Ectodermal cell (in vitro differentiated cells): ENCODE measurements around the gene TMTC2.
"Not testable (repeated sequence)": the region's sequence is repeated elsewhere in the genome, so short reads cannot be mapped to it uniquely, and the experiment has no call there.

Source experiments
- H3K27ac ChIP-seq: 2 replicates; pipeline ENCODE4 v1.7.0; 2013; ENCODE audit warnings: mild to moderate bottlenecking, low read depth, low read length; ENCODE audit not compliant: insufficient read depth, poor library complexity, severe bottlenecking
- H3K27me3 ChIP-seq: 2 replicates; pipeline ENCODE4 v1.7.0; 2013; ENCODE audit warnings: mild to moderate bottlenecking, low read length; ENCODE audit not compliant: insufficient read depth, control insufficient read depth, poor library complexity, severe bottlenecking
- H3K36me3 ChIP-seq: one replicate; pipeline ENCODE4 v1.7.0; 2013; ENCODE audit warnings: low read length; ENCODE audit not compliant: control insufficient read depth, insufficient read depth
- H3K4me1 ChIP-seq: one replicate; pipeline ENCODE4 v1.7.0; 2013; ENCODE audit warnings: low read length; ENCODE audit not compliant: control insufficient read depth, insufficient read depth
- H3K4me3 ChIP-seq: 2 replicates; pipeline ENCODE4 v1.7.0; 2013; ENCODE audit warnings: low read depth, low read length, control low read depth; ENCODE audit not compliant: insufficient read depth
- H3K9me3 ChIP-seq: 2 replicates; pipeline ENCODE4 v1.7.0; 2013; ENCODE audit warnings: mild to moderate bottlenecking, low read length, moderate library complexity; ENCODE audit not compliant: control insufficient read depth
- WGBS, 2 experiments: methylation state at CpG; one replicate each; pipeline ENCODE4 v1.1.7; 2013; ENCODE audit warnings: missing lambda C conversion rate in 2 of 2; 5-methylcytosine and 5-hydroxymethylcytosine counted together

The TMTC2 gene

DNA sequence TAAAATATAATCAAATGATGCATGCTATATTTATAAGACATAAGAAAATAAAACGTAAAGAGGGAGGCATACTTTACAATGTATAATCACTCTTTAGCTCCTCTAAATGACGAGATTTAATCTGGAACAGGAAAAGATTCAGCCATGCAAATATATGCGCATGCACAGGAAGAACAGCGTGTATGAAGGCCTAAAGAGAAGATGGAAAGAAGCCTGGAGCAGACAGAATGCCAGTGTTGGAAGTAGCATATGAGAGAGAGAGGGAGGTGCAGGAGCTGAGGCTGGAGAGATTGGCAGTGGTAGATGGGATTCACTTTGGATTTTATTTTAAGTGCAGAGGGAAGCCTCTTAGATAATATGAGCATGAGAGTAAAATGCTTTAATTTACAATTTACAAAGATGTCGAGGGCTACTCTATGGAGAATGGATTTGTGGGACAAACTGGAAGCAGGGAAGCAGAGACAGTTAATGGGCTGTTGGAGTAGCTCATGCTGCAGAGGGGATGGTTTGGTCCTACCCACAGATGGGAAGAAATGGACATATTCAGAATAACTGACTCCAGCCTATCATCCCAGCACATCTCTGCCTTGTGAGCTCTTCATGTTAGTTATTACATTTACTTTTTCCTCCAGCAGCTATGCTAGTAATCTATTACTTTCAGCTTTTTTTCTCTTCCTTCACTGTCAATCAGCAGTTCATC is 411.1 kb downstream of the TMTC2 start:
- Histone ChIP-seq H3K4me1 (no peaks in the 10 kb centered on the region), H3K4me3 (no peak overlapping the region), H3K9me3 (no peaks in the 10 kb centered on the region), H3K27me3 (no peaks in the 10 kb centered on the region), H3K27ac (no peak overlapping the region), H3K36me3 (peaks cover 3% of the 10 kb centered on the region)
- 90% methylated on average over 4 to 5 of the region's 5 CpGs for WGBS, 2 experiments

GRCh38 chr12:83099436-83099835 is 412.7 kb downstream of the TMTC2 start:
- no peak overlapping the region for H3K27ac ChIP-seq
- peaks cover 3% of the 10 kb centered on the region for H3K36me3 ChIP-seq
- H3K27me3 ChIP-seq: no peaks in the 10 kb centered on the region
- H3K4me3 ChIP-seq: no peak overlapping the region
- H3K9me3 ChIP-seq: no peaks in the 10 kb centered on the region
- no peaks in the 10 kb centered on the region for H3K4me1 ChIP-seq
- 93 to 100% methylated on average over 2 to 3 of the region's 3 CpGs for WGBS, 2 experiments

DNA sequence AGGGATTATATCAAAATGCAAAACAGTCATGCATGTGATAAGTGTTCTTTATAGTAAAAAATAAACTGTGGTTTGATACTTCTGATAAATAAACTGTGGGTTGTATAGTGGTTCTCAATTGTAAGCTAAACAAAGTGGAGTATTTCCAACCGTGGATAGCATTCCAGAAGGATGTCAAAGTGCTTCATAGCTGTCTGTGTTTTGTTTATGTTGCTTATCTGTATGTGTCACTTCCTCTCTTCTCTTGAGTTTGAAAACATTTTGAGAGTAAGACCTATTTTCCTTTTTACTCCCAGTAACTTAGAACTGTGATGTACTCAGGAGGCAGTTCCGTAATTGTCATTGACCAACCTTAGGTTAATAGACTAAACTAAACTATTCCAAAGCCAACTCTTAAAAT is 415.8 kb downstream of the TMTC2 start:
- H3K4me3 ChIP-seq: no peak overlapping the region
- H3K4me1 ChIP-seq: no peaks in the 10 kb centered on the region
- no peaks in the 10 kb centered on the region for H3K9me3 ChIP-seq
- H3K27me3 ChIP-seq: no peaks in the 10 kb centered on the region
- no peak overlapping the region for H3K27ac ChIP-seq
- H3K36me3 ChIP-seq: no peaks in the 10 kb centered on the region
- WGBS, 2 experiments: 96% methylated on average over 2 of the region's 2 CpGs

DNA sequence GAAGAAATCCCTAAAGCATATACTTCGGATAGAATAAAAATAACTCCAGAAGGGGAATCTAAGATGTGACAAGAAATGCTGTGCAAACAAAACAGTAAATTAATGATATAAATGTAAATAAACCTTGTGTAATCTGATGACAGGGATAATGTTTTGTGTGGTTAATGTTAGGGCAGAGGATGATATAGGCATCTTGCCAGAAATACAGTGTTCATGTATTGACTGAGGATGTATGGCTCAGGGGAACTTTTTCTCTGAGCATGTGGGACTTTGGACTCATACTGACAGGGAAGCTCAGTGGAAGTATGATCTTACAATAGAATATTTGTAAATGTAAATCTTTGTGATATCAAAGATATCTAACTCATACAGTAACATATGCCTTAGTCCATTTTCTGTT is 420.2 kb downstream of the TMTC2 start:
- H3K4me3 ChIP-seq: no peak overlapping the region
- no peaks in the 10 kb centered on the region for H3K36me3 ChIP-seq
- H3K4me1 ChIP-seq: no peaks in the 10 kb centered on the region
- H3K27me3 ChIP-seq: no peaks in the 10 kb centered on the region
- H3K9me3 ChIP-seq: no peaks in the 10 kb centered on the region
- no peak overlapping the region for H3K27ac ChIP-seq
- 100% methylated on average over 1 of the region's 1 CpG; no CpG with 5 or more reads in 1 of the 2 experiments for WGBS, 2 experiments

- WGBS, 2 experiments: 97 to 100% methylated on average over 1 of the region's 1 CpG
- H3K4me1 ChIP-seq: no peaks in the 10 kb centered on the region
- H3K9me3 ChIP-seq: no peaks in the 10 kb centered on the region
- H3K27me3 ChIP-seq: no peaks in the 10 kb centered on the region
- H3K4me3 ChIP-seq: no peak overlapping the region
- H3K27ac ChIP-seq: no peak overlapping the region
- no peaks in the 10 kb centered on the region for H3K36me3 ChIP-seq
Observed at GRCh38 chr12:83110424-83110823, 423.7 kb downstream of the TMTC2 start.

- H3K9me3 ChIP-seq: no peaks in the 10 kb centered on the region
- no peaks in the 10 kb centered on the region for H3K36me3 ChIP-seq
- H3K27ac ChIP-seq: no peak overlapping the region
- H3K4me1 ChIP-seq: no peaks in the 10 kb centered on the region
- no peak overlapping the region for H3K4me3 ChIP-seq
- H3K27me3 ChIP-seq: no peaks in the 10 kb centered on the region
- 83 to 89% methylated on average over 4 of the region's 4 CpGs for WGBS, 2 experiments
Observed at GRCh38 chr12:83113945-83114344, 427.2 kb downstream of the TMTC2 start.

DNA sequence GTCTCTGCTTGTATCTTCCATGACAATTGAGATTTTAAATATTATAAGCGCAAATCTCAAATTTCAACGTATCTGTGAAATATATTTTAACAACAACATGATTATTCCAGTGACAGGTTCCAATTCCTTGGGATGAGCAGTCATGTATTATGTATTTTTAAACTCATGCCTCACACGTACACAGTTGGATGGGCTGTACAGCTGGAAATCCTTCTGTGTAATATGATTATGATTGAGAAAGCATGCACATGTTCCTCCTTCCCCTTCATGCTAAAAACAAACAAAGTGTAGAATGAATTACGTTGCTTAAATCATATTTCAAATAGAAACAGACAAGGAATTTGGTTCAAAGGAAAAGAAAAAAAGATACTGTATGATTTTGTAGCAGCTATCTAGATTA is 428.3 kb downstream of the TMTC2 start:
- Histone ChIP-seq H3K4me3 (no peak overlapping the region), H3K9me3 (no peaks in the 10 kb centered on the region), H3K27ac (no peak overlapping the region), H3K27me3 (no peaks in the 10 kb centered on the region), H3K36me3 (no peaks in the 10 kb centered on the region), H3K4me1 (no peaks in the 10 kb centered on the region)
- WGBS, 2 experiments: 98 to 100% methylated on average over 2 to 4 of the region's 4 CpGs

DNA sequence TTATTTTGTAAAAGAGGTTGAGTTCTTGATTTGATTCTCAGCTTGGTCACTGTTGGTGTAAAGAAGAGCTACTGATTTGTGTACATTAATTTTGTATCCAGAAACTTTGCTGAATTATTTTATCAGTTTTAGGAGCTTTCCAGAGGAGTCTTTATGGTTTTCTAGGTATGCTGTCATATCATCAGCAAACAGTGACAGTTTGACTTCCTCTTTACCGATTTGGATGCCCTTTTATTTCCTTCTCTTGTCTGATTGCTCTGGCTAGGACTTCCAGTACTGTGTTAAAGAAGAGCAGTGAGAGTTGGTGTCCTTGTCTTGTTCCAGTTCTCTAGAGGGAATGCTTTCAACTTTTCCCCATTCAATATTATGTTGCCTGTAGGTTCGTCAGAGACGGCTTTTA is 431.2 kb downstream of the TMTC2 start:
- H3K9me3 ChIP-seq, H3K4me1 ChIP-seq, H3K4me3 ChIP-seq, H3K27me3 ChIP-seq, H3K27ac ChIP-seq, H3K36me3 ChIP-seq: not testable (repeated sequence)
- 93 to 95% methylated on average over 3 of the region's 3 CpGs for WGBS, 2 experiments

DNA sequence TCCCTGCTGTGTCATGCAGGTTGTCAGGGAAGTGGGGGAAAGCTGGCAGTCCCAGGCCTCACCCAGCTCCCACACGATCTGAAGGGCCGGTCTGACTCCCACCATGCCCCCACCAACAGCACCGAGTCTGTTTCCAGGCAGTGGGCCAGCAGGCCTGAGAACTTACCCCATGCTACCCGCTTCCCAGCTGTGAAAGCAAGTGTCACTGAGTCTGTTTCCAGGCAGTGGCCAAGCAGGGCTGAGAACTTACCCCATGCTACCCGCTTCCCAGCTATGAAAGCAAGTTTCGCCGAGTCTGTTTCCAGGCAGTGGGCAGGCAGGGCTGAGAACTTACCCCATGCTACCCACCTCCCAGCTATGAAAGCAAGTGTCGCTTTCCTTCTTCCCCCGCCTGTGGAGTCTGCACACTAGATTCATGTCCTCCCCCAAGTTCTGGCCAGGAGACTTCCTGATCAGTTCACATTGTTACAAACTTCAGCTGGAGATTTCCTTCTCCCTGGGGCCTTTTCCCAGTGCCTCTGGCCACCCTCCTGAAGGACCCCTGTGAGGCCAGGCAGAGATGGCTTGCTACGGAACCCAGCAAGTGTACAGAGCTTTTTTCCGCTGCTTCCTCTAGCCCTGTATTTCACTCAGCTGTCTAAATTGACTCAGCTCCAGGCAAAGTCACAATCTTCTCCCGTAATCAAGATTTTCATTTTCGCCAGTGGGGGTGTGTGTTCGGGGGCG is 435.4 kb downstream of the TMTC2 start:
- WGBS, 2 experiments: 96% methylated on average over 15 of the region's 15 CpGs
- Histone ChIP-seq H3K9me3 (no peaks in the 10 kb centered on the region), H3K4me3 (no peak overlapping the region), H3K27ac (no peak overlapping the region), H3K4me1 (peaks cover 2% of the 10 kb centered on the region), H3K27me3 (no peaks in the 10 kb centered on the region), H3K36me3 (no peaks in the 10 kb centered on the region)

DNA sequence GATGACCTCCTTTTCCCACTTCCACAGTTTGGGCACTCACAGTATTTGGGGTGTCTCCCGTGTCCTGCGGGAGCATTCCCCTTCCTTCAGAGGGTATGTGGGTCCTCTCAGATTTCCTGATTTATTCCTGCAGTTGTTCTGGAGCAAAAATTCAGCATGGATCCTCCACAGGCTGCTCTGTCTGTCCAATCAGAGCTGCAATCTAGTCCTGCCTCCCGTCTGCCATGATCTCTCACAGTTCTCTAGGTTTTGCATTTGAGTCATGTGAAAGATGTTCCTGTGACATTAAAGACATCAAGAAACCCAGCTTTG is 435.9 kb downstream of the TMTC2 start:
- Histone ChIP-seq H3K4me3 (no peak overlapping the region), H3K36me3 (no peaks in the 10 kb centered on the region), H3K27me3 (no peaks in the 10 kb centered on the region), H3K9me3 (no peaks in the 10 kb centered on the region), H3K27ac (no peak overlapping the region), H3K4me1 (peaks cover 2% of the 10 kb centered on the region)
- WGBS, 2 experiments: 91 to 94% methylated on average over 3 of the region's 3 CpGs
